Adipose tissue (tissue), 3 donors: ENCODE results near the gene AHCTF1. TPM values are rescaled to one million over a fixed set of nuclear protein-coding genes. Genes with fewer than 3 reads are reported as not detected.
"Not testable (repeated sequence)": the region's sequence is repeated elsewhere in the genome, so short reads cannot be mapped to it uniquely, and the experiment has no call there.

Source experiments
- H3K27ac ChIP-seq: one replicate; pipeline ENCODE4 v1.5.1; 2013; ENCODE audit warnings: low read depth, low read length
- WGBS, 3 donors: extraction: QIAGEN DNeasy Blood & Tissue Kit; methylation state at CpG; one replicate each; pipeline ENCODE4 v1.1.7; 2013; 5-methylcytosine and 5-hydroxymethylcytosine counted together
- polyA plus RNA-seq, 3 donors: library from polyadenylated mRNA; stranded (reverse); fragments of 200-250 nt; gene quantifications; one replicate each; pipeline ENCODE4 v1.2.3, GENCODE V29; 2013
- donor health status: healthy with polysubstance abuse.
- donor health status: Bipolar disorder and iron deficiency.
- donor health status: healthy.

The AHCTF1 gene
- polyA plus RNA-seq, 3 donors = 5.4 to 13.1 (median 9.8) TPM

DNA sequence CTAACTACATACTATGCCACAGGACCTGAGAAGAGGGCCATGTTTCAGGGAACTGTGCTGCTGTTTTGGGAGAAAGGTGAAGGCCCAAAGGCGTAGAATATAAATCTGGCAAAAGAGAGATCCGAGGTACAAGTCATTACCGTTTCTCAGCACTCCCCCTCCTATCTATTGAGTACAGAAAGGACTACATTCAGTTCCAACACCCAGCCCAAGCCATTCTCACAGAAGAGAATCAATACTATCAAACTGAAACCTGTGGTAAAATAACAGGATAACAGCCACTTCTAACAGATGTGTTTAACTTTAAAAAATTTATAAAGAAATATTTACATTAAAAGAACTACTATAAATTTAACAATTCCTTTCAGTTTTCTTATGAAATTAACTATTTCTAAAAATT is 7.8 kb downstream of the AHCTF1 start:
- WGBS, 3 donors = 45 to 88% (median 83%) methylated on average over 3 of the region's 3 CpGs
- H3K27ac ChIP-seq = no peak overlapping the region

DNA sequence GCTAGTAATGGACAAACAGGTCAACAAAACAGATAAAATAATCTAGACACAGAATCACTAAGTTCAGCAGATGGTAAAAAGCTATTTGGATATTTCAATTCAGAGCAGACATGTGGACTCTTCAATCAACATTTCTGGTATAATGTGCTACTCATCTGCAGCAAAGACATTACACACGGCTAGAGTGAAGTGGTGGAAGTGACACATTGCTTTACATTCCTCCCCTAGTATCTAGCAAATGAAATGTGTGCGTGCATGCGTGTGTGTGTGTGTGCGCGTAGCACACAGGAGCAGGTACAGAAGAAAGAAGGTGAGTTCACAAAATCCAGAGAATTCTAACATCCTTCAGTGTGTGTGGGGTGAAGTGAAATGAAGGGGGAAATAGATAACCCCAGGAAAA is 8.3 kb downstream of the AHCTF1 start:
- no peak overlapping the region for H3K27ac ChIP-seq
- 81 to 92% (median 91%) methylated on average over 5 of the region's 5 CpGs for WGBS, 3 donors

DNA sequence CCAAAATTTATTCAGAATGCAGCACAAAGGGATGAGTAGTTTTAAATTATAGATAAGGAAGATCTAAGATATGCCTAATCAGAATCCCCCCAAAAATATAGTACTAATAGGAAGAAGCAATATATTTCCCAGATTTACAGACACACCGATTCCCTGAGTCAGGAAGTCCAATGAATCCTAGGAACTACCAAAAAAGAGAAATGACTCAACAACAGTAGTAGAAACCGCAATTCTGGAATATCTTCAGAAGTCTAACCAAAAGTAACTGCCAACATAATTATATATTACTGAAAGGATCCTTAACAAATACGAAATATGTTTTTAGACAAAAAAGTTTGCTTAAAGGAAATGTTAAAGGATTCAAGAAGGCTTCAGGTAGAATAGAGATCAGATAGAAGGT is 10.3 kb downstream of the AHCTF1 start:
- 65 to 88% (median 74%) methylated on average over 3 of the region's 3 CpGs for WGBS, 3 donors
- H3K27ac ChIP-seq = no peak overlapping the region

DNA sequence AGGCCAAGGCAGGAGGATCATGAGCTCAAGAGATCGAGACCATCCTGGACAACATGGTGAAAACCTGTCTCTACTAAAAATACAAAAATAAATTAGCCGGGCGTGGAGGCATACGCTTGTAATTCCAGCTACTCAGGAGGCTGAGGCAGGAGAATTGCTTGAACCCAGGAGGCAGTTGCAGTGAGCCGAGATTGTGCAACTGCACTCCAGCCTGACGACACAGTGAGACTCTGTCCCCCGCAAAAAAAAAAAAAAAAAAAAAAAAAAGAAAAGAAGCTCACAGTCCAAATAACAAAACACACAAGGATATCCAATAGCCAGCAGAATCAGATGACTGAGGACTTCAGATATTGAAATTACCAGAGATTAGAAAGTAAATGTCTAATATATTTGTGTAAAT is 11.8 kb downstream of the AHCTF1 start:
- no peak overlapping the region for H3K27ac ChIP-seq
- WGBS, 3 donors = 78 to 95% (median 80%) methylated on average over 7 of the region's 7 CpGs

DNA sequence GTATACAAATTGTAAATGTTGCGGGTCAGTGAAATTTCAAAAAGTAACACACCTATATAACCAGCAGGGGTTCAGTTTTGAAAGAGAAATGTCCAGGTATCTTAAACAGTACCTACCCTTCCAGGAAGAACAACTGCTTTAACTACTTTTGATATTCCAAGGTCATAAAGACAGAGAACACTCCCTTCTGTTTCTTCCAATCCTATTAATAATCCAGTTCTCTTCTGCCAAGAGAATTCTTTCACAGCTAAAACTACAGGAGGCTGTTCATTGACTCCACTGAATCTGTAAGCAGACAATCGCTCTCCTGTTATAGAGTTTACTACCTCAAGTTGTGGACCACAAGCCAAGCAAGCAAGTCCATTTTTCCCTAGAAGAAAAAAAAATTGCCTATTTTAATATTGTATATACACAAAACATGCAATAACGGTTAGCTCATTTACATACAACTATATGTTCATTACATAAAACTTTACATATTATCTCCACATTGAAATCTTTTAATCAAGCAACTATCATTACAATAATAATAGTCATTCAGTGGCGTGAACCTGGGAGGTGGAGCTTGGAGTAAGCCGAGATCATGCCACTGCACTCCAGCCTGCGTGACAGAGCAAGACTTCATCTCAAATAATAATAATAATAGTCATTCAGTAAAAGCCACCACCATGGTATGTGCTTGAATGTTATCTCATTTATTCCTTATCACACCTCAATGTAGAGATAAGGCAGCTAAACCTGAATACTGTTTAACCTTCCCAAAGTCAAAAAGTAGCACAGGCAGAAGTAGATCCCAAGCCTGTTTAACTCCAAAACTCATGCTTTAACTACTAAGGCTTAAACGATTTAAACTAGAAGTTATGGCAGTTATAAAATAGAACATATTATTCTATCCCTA is 15.5 kb downstream of the AHCTF1 start:
- WGBS, 3 donors = 75 to 97% (median 92%) methylated on average over 7 of the region's 7 CpGs
- not testable (repeated sequence) for H3K27ac ChIP-seq

DNA sequence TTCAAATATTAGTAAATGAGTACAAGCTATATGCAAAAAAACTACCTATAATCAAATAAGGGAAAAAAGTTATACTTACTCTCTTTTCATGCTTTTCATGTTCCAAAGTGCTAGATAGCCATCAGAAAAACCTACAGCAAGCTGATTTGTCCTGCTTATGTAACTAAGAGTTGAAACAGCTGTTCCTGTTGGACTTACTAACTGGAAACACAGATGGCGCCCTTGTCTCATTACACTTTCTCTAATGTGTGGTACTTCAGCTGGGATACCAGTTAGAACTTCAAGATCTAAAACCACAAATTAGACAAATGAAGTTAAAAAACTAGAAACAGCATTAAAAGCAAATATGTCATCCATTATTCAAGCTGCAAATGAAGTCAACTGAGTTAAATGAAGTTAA is 24.3 kb downstream of the AHCTF1 start:
- H3K27ac ChIP-seq = no peak overlapping the region
- 49 to 83% (median 82%) methylated on average over 1 of the region's 1 CpG for WGBS, 3 donors

DNA sequence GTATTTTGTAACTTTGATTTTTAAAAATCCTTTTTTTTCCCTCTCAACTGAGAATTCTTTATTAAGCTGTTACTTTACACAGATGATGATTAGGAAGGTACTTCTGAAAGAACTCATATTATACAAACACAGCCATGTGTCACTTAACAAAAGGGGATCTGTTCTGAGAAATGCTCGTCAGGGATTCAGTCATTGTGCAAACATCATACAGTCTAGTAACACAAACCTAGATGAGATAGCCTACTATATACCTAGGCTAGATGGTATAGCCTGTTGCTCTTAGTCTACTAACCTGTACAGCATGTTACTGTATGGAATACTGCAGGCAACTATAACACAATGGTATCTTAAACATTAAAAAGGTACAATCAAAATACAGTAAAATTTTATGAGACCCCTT is 24.9 kb downstream of the AHCTF1 start:
- 42 to 86% (median 80%) methylated on average over 1 of the region's 1 CpG for WGBS, 3 donors
- no peak overlapping the region for H3K27ac ChIP-seq

DNA sequence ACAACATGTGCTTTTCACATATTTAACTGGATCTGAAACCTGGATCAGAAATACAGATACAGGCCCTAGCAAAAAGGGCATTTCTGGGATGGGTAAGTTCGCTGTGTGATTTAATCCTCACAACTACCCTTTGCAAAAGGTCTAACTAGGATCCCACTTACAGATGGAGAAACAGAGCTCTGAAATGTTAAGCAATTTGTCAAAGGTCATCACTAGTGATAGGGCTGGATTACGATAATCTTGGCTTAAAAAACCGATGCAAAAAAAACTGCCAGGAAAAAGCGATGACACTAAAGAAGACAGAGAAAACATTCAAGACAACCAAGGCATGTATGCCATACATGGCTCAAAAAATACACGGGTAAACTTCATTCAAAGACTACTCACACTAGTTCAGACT is 29.9 kb downstream of the AHCTF1 start:
- H3K27ac ChIP-seq = no peak overlapping the region

DNA sequence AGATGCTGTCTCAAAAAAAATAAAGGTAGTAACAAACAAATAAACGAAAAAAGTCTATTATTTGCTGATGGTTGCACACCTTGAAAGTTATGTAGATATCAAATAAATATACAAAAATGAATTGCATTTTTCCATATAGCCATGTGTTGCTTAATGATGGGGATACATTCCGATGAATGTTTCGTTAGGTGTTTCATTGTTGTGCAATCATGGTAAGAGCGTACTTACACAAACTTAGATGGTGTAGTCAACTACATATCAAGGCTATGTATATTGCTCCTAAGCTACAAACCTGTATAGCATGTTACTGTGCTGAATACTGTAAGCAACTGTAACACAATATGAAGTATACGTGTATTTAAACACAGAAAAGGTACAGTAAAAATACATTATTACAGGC is 34.4 kb downstream of the AHCTF1 start:
- 92 to 97% (median 93%) methylated on average over 5 of the region's 5 CpGs for WGBS, 3 donors

More for the DNA sequence above, 29.9 kb downstream of the AHCTF1 start:
- 90 to 92% (median 90%) methylated on average over 5 of the region's 5 CpGs for WGBS, 3 donors

DNA sequence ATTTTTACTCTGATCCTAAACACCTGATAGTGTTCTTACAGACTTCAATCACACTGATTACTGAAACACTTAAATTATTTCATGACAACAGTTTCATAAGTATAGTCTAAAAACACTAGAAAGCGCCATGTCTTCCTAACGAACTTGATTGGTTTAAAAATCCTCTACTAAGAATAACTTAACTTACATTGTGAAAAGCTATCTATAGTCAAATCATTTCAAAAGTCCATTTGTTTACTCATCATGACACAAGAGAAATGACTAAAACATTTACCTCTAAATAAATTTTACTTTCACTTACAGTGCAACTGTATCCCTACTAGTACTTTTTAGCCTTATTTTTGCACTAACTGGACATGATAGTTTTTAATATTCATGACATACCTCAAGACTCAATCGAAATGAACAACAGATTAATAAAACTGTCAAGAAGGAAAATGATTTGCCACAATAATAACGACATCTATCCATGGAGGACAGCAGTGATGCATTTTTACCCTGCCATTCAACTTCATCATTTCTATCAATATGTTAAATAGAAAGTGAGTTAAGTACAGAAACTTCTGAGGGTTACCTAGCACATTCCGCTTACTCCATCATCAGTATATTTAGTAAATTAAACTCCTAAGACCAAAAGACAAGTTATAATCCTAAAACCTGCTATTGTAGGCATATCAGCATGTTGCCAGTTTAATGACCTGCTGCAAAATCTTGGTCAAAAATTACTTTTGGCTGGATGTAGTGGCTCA is 38.4 kb downstream of the AHCTF1 start:
- WGBS, 3 donors = 88 to 93% (median 92%) methylated on average over 5 of the region's 5 CpGs
- H3K27ac ChIP-seq = no peak overlapping the region

More for the DNA sequence above, 34.4 kb downstream of the AHCTF1 start:
- H3K27ac ChIP-seq = no peak overlapping the region

DNA sequence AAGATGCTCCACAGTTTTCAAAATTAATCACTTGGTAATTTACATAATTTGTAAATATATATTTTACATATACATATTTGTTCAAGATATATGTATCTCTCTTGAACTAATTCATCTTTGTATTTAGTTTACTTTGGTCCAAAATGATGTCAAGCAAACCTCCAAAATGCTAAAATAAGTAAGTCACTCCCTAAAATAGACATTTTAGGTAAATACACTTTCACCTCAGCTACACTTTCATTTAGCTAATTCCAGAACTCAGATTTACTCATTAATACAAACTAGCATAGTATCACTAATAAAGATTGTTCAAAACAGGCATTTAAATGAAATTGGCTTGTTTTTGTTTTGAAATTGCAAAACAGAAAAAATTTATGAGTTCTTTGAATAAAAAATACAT is 40.6 kb downstream of the AHCTF1 start:
- no peak overlapping the region for H3K27ac ChIP-seq

DNA sequence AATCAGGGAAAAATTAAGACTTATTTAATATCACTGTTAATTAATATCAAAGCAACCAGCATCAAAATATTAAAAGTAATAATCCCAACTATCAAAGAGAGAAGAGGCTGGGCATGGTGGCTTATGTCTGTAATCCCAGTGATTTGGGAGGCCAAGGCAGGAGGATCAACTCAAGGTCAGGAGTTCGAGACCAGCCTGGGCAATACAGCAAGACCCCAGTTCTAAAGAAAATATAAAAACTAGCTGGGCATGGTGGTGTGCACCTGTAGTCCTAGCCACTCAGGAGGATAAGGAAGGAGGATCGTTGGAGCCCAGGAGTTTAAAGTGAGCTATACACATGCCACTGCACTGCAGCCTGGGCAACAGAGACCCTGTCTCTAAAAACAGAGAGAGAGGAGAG is 43.2 kb downstream of the AHCTF1 start:
- 94 to 99% (median 95%) methylated on average over 2 of the region's 2 CpGs for WGBS, 3 donors
- H3K27ac ChIP-seq = no peak overlapping the region

DNA sequence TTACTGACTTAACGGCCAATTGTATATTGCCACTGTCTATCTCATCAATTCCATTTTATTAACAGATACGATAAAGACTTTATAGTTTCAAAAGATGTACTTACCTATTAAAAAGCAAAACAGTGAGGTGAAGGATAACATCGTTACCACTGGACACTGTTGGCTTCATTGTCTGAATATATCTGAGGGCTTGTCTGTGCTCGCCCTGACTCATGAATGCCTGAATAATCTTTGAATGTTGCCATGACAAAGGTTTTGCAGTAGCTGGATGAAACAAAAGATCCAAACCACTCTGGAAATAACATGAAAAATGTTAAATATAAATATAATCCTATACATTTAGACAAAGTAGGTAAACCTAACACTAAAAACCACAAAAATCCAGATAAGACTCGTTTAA is 46.4 kb downstream of the AHCTF1 start:
- H3K27ac ChIP-seq = not testable (repeated sequence)
- 92 to 94% (median 93%) methylated on average over 4 to 5 of the region's 5 CpGs for WGBS, 3 donors

DNA sequence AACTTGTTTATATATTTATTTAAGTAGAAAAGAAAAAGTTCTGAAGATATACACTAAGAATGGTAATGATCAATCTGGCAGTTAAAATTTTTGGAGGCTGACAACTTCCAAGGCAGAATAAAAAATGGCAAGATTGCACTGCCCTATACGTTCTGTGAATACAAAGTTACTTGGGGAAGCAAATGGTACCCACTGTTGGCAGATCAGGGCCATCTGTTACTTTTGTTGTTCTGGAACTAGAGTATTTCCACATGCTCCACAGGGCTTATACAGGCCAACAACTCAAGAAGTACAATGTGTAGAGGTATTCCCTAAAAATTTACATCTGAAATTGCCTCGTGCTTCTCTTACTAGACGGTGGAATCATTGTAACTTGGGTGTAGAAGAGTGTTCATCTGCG is 53.2 kb downstream of the AHCTF1 start:
- H3K27ac ChIP-seq = no peak overlapping the region
- 95 to 97% (median 96%) methylated on average over 4 of the region's 4 CpGs for WGBS, 3 donors

DNA sequence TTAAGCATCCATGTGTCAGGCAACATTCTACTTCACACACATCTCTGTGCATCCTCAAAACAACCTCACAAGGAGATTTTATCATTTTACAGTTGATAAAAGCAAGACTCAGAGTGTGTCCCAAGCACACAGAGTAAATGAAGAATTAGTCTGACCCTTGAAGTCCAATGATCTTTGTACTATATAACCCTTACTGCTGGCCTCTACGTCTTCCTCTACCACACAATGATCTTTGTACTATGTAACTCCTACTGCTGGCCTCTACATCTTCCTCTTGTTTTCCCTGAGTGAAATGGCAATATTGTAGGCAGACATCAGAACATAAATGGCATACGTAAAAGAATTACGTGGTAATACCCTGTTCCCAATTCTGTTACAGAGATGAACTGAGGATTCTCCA is 55.3 kb downstream of the AHCTF1 start:
- 97 to 99% (median 97%) methylated on average over 3 of the region's 3 CpGs for WGBS, 3 donors
- H3K27ac ChIP-seq = no peak overlapping the region

DNA sequence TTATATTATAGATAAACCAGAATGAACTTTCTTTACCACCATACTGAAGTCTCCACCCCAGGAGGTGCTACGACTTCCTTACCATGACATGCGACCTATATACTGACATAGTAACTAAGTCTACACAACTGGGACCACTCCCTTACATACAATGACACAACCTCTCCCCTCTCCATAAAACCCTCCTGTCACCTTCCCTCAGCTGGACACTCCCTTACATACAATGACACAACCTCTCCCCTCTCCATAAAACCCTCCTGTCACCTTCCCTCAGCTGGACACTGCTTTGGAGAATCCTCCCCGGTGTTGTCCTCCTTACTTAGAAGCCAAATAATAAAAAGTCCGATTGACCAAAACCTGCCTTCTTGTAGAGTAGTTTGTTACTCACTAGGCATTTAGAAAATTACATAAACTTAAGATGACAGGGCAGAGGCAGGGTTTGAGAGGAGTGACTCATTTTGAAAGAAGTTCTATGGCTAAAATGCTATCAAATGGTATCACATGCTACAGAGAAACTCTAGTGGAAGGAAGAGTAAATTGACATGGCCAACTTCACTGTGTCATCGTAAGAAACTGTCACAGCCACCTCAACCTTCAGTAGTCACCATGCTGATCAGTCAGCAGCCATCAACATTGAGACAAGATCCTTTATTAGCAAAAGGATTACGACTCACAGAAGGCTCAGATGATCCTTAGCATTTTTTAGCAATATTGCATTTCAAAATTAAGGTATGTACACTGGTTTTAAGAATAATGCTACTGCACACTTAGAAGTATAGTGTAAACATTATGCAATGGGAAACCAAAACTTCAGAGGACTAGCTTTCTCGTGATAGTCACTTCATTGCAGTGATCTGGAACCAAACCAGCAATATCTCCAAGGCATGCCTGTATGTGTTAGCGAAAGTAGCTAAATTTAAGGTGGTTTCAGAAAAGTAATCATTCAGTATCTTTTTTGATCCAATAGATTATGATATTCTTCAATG is 56.4 kb downstream of the AHCTF1 start:
- 93 to 95% (median 95%) methylated on average over 8 of the region's 8 CpGs for WGBS, 3 donors
- H3K27ac ChIP-seq = no peak overlapping the region

DNA sequence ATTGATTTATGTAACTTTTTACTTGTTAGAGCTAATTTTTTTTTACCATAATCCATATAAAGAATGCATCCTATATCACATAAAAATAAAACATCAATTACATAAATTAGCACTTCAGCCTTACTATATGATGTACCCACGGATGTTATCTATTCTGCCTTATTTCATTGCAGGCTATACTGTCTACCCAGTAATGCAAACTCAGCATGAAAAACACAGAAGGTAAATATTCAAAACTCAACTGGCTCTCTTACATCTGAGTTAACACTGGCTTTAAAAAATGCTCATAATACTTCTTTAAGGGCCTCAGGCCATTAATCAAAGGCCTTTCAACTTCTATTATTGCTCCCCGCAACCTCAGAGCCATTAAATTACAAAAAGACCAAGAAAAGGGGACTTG is 65.8 kb downstream of the AHCTF1 start:
- 89 to 98% (median 94%) methylated on average over 2 of the region's 2 CpGs for WGBS, 3 donors
- no peak overlapping the region for H3K27ac ChIP-seq

DNA sequence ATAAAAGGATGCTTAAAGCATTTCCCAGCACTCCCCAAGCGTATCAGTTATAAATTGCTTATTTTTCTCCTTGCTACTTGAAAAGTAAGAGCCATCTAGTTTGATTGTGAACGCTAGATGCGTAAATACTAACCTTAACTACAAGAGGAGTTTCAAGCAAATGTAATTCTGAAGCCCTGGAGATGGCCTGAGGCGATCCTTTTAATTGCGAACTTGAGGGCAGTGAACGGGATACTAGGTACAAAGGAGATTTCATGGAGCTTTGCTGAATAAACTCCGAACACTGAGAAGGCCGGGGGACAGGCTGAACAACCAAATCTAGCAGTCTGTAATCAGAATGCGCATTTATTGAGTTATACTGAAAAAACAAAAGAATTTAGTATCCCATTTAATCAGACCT is 68.0 kb downstream of the AHCTF1 start:
- WGBS, 3 donors = 95 to 97% (median 96%) methylated on average over 9 of the region's 9 CpGs
- not testable (repeated sequence) for H3K27ac ChIP-seq

DNA sequence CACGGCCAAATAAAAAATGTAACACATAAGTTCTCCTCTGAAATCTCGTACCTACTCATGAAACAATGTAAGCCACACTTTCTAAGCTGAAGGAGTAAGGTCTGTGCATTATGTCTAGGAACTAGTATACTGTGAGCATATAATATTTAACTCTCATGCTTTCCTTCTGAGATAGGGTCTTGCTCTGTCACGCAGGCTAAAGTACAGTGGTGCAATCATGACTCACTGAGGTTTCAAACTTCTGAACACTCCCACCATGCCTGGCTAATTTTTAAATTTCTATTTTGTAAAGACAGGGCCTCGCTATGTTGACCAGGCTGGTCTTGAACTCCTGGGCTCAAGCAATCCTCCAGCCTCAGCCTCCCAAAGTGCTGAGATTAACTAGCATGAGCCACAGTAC is 71.3 kb downstream of the AHCTF1 start:
- 96 to 99% (median 96%) methylated on average over 4 of the region's 4 CpGs for WGBS, 3 donors
- no peak overlapping the region for H3K27ac ChIP-seq
